ENCODE data around the gene MPC2. TPM values are rescaled to one million over a fixed set of nuclear protein-coding genes. Genes with fewer than 3 reads are reported as not detected.
"Not testable (repeated sequence)": the region's sequence is repeated elsewhere in the genome, so short reads cannot be mapped to it uniquely, and the experiment has no call there.

Gene MPC2
- polyA plus RNA-seq, 4 donors, result 140 to 208 (median 170) TPM

GRCh38 chr1:167929725-167930124, 7.1 kb downstream of the MPC2 start:
- WGBS, 3 donors, result 20 to 57% (median 31%) methylated on average over 1 of the region's 1 CpG
- H3K27ac ChIP-seq (ENCODE audit: low read depth in 1 of 3, low read length in 2 of 3), result peak overlapping the region in 1 of 3 donors; percentile 78
- peaks cover 1 to 17% (median 5%) of the 10 kb centered on the region in 3 donors for H3K4me1 ChIP-seq (ENCODE audit: control insufficient read depth in 3 of 3, insufficient read depth in 2 of 3, low read depth in 1 of 3, low read length in 2 of 3)
- DNase-seq (peak in 1 of 2 donors; percentile 47), FAIRE-seq (no peak)
- no peaks in the 10 kb centered on the region for H3K9me3 ChIP-seq (ENCODE audit: control insufficient read depth in 2 of 2, insufficient read depth in 1 of 2, low read depth in 1 of 2, low read length in 1 of 2)
- H3K36me3 ChIP-seq (ENCODE audit: control insufficient read depth in 3 of 3, insufficient read depth in 2 of 3, low read depth in 1 of 3, low read length in 3 of 3), result no peaks in the 10 kb centered on the region
- H3K4me3 ChIP-seq (ENCODE audit: low read depth in 1 of 3, low read length in 3 of 3), result no peak overlapping the region
- H3K27me3 ChIP-seq (ENCODE audit: control insufficient read depth in 3 of 3, insufficient read depth in 3 of 3, low read length in 3 of 3), result no peaks in the 10 kb centered on the region

- H3K9me3 ChIP-seq (ENCODE audit: control insufficient read depth in 2 of 2, insufficient read depth in 1 of 2, low read depth in 1 of 2, low read length in 1 of 2); DNase-seq; H3K4me3 ChIP-seq (ENCODE audit: low read depth in 1 of 3, low read length in 3 of 3); H3K27me3 ChIP-seq (ENCODE audit: control insufficient read depth in 3 of 3, insufficient read depth in 3 of 3, low read length in 3 of 3); FAIRE-seq; H3K36me3 ChIP-seq (ENCODE audit: control insufficient read depth in 3 of 3, insufficient read depth in 2 of 3, low read depth in 1 of 3, low read length in 3 of 3): not testable (repeated sequence)
- Histone ChIP-seq H3K27ac (ENCODE audit: low read depth in 1 of 3, low read length in 2 of 3) (peak overlapping the region in 1 of 3 donors; percentile 78), H3K4me1 (ENCODE audit: control insufficient read depth in 3 of 3, insufficient read depth in 2 of 3, low read depth in 1 of 3, low read length in 2 of 3) (peaks cover 1 to 18% (median 5%) of the 10 kb centered on the region in 3 donors)
- WGBS, 3 donors, result 50 to 72% (median 65%) methylated on average over 9 of the region's 9 CpGs
These were observed 8.0 kb downstream of the MPC2 start for GRCh38 chr1:167928919-167929318.

- Histone ChIP-seq H3K9me3 (ENCODE audit: control insufficient read depth in 2 of 2, insufficient read depth in 1 of 2, low read depth in 1 of 2, low read length in 1 of 2) (no peaks in the 10 kb centered on the region), H3K4me3 (ENCODE audit: low read depth in 1 of 3, low read length in 3 of 3) (no peak overlapping the region), H3K4me1 (ENCODE audit: control insufficient read depth in 3 of 3, insufficient read depth in 2 of 3, low read depth in 1 of 3, low read length in 2 of 3) (peaks cover 1 to 22% (median 5%) of the 10 kb centered on the region in 3 donors), H3K36me3 (ENCODE audit: control insufficient read depth in 3 of 3, insufficient read depth in 2 of 3, low read depth in 1 of 3, low read length in 3 of 3) (peaks cover 0 to 3% (median 0%) of the 10 kb centered on the region in 3 donors), H3K27me3 (ENCODE audit: control insufficient read depth in 3 of 3, insufficient read depth in 3 of 3, low read length in 3 of 3) (no peaks in the 10 kb centered on the region), H3K27ac (ENCODE audit: low read depth in 1 of 3, low read length in 2 of 3) (peak overlapping the region in 1 of 3 donors; percentile 78)
- no peak for DNase-seq
- 61 to 79% (median 62%) methylated on average over 2 of the region's 2 CpGs for WGBS, 3 donors
- FAIRE-seq, result no peak
These were observed 8.4 kb downstream of the MPC2 start for GRCh38 chr1:167928457-167928852.

DNA sequence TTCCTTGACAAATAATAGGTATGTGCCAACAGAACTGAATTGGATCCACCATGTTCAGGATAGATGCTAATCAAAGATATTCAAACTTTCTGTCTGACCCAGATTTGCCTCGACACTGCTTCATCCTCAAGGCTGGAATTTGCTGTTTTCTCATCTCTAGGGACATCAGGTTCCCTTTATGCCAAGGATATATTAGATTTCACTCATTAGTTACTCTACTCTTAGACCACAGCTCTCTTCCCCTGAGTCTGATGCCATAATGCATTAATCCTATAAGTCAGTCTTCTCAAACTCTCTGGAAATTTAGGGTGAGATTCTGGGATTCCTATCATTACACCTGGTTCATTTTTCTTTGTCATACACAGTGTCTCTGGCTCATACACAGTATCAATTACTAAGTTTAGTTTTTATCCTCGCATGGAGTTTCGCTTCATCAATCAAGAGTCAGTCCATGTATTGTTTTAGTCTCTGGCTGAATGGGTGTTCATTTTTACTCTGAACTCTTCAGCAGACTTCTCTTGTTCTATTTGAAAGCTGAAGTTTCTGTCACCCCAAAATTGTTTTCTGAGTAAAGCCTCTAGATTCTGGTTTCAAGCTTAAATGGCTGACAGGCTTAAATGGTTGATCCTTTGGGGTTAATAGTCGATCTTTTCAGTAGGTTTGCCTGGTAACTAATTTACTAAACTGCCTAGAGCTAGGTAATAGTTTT, 9.7 kb downstream of the MPC2 start:
- WGBS, 3 donors, result 26 to 54% (median 40%) methylated on average over 4 of the region's 4 CpGs
- no peak for FAIRE-seq
- H3K4me1 ChIP-seq (ENCODE audit: control insufficient read depth in 3 of 3, insufficient read depth in 2 of 3, low read depth in 1 of 3, low read length in 2 of 3), result peaks cover 1 to 19% (median 5%) of the 10 kb centered on the region in 3 donors

DNA sequence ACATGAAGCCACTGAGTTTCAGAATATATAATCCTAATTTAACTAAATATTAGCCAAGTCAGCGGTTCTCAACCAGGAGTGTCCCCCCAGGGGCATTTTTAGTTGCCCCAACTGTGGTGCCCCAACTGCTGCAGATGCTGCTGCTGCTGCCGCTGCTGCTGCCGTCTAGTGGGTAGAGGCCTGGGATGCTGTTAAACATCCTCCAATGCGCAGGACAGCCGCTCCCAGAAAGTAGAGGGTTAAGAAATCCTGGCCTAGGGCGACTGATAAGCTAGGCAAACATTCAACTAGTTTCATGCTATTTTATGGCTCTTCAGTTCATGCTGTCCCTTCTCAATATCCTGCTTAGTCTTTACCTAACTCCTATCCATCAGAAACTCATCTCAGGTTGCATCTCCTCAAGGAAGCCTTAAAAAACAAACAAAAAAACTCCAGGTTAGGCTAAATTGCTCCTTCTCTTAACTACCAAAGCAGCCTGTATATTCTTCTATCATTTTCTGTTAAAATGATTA, 10.3 kb downstream of the MPC2 start:
- Histone ChIP-seq H3K27ac (ENCODE audit: low read depth in 1 of 3, low read length in 2 of 3) (peak overlapping the region in 2 of 3 donors; percentile 38 to 78), H3K4me3 (ENCODE audit: low read depth in 1 of 3, low read length in 3 of 3) (peak overlapping the region in 1 of 3 donors; percentile 3), H3K4me1 (ENCODE audit: control insufficient read depth in 3 of 3, insufficient read depth in 2 of 3, low read depth in 1 of 3, low read length in 2 of 3) (peaks cover 1 to 21% (median 5%) of the 10 kb centered on the region in 3 donors), H3K9me3 (ENCODE audit: control insufficient read depth in 2 of 2, insufficient read depth in 1 of 2, low read depth in 1 of 2, low read length in 1 of 2) (no peaks in the 10 kb centered on the region), H3K27me3 (ENCODE audit: control insufficient read depth in 3 of 3, insufficient read depth in 3 of 3, low read length in 3 of 3) (no peaks in the 10 kb centered on the region), H3K36me3 (ENCODE audit: control insufficient read depth in 3 of 3, insufficient read depth in 2 of 3, low read depth in 1 of 3, low read length in 3 of 3) (peaks cover 0 to 3% (median 0%) of the 10 kb centered on the region in 3 donors)
- FAIRE-seq, result no peak
- DNase-seq, result peak; percentile 88 to 91
- 21 to 61% (median 25%) methylated on average over 6 of the region's 6 CpGs for WGBS, 3 donors

More for the DNA sequence above, 9.7 kb downstream of the MPC2 start:
- Histone ChIP-seq H3K27ac (ENCODE audit: low read depth in 1 of 3, low read length in 2 of 3) (peak overlapping the region; percentile 48 to 78 (median 50)), H3K36me3 (ENCODE audit: control insufficient read depth in 3 of 3, insufficient read depth in 2 of 3, low read depth in 1 of 3, low read length in 3 of 3) (peaks cover 0 to 3% (median 0%) of the 10 kb centered on the region in 3 donors), H3K27me3 (ENCODE audit: control insufficient read depth in 3 of 3, insufficient read depth in 3 of 3, low read length in 3 of 3) (no peaks in the 10 kb centered on the region), H3K4me3 (ENCODE audit: low read depth in 1 of 3, low read length in 3 of 3) (peak overlapping the region in 1 of 3 donors; percentile 3), H3K9me3 (ENCODE audit: control insufficient read depth in 2 of 2, insufficient read depth in 1 of 2, low read depth in 1 of 2, low read length in 1 of 2) (no peaks in the 10 kb centered on the region)
- DNase-seq, result peak in 1 of 2 donors; percentile 57

DNA sequence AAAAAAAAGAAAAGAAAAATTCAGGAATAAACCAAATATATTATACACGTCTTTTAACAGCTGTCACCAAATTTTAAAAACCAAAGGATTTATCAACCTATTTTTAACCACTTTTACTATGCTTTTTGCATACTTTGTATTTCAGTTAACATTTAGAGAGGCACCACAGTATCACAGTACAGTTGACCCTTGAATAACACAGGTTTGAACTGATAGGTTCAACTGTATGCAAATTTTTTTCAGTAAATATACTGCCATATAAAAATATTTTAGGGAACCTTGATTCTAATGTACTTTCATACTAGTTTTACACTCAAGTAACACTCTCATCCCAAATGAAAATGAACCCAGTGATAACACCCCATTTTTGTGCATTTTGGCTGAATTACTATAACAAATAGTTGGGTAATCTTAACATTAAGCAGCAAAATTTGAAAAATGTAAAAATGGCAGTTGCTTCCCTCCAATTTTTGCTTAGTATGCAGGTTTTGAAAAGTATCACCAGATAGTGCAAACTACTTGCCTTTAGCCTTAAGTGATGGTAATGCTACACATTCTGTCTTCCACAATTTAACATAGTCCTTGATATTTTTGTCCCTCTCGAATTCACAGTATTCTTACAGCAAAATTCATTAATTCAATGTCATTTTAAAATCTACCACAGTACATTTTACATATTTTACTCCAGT, 12.2 kb downstream of the MPC2 start:
- WGBS, 3 donors, result 85 to 90% (median 88%) methylated on average over 2 of the region's 2 CpGs
- Histone ChIP-seq H3K4me1 (ENCODE audit: control insufficient read depth in 3 of 3, insufficient read depth in 2 of 3, low read depth in 1 of 3, low read length in 2 of 3) (peaks cover 1 to 21% (median 5%) of the 10 kb centered on the region in 3 donors), H3K36me3 (ENCODE audit: control insufficient read depth in 3 of 3, insufficient read depth in 2 of 3, low read depth in 1 of 3, low read length in 3 of 3) (peaks cover 0 to 4% (median 3%) of the 10 kb centered on the region in 3 donors), H3K9me3 (ENCODE audit: control insufficient read depth in 2 of 2, insufficient read depth in 1 of 2, low read depth in 1 of 2, low read length in 1 of 2) (no peaks in the 10 kb centered on the region), H3K27ac (ENCODE audit: low read depth in 1 of 3, low read length in 2 of 3) (no peak overlapping the region), H3K4me3 (ENCODE audit: low read depth in 1 of 3, low read length in 3 of 3) (no peak overlapping the region), H3K27me3 (ENCODE audit: control insufficient read depth in 3 of 3, insufficient read depth in 3 of 3, low read length in 3 of 3) (no peaks in the 10 kb centered on the region)
- DNase-seq (no peak), FAIRE-seq (no peak)

- 86 to 95% (median 91%) methylated on average over 2 of the region's 2 CpGs for WGBS, 3 donors
- DNase-seq, result no peak
- Histone ChIP-seq H3K9me3 (ENCODE audit: control insufficient read depth in 2 of 2, insufficient read depth in 1 of 2, low read depth in 1 of 2, low read length in 1 of 2) (no peaks in the 10 kb centered on the region), H3K27ac (ENCODE audit: low read depth in 1 of 3, low read length in 2 of 3) (no peak overlapping the region), H3K36me3 (ENCODE audit: control insufficient read depth in 3 of 3, insufficient read depth in 2 of 3, low read depth in 1 of 3, low read length in 3 of 3) (peaks cover 0 to 5% (median 3%) of the 10 kb centered on the region in 3 donors), H3K4me1 (ENCODE audit: control insufficient read depth in 3 of 3, insufficient read depth in 2 of 3, low read depth in 1 of 3, low read length in 2 of 3) (peaks cover 1 to 21% (median 5%) of the 10 kb centered on the region in 3 donors), H3K27me3 (ENCODE audit: control insufficient read depth in 3 of 3, insufficient read depth in 3 of 3, low read length in 3 of 3) (no peaks in the 10 kb centered on the region), H3K4me3 (ENCODE audit: low read depth in 1 of 3, low read length in 3 of 3) (no peak overlapping the region)
- FAIRE-seq, result no peak
These were observed 12.8 kb downstream of the MPC2 start for GRCh38 chr1:167924102-167924501.

- H3K27ac ChIP-seq (ENCODE audit: low read depth in 1 of 3, low read length in 2 of 3), result no peak overlapping the region
- DNase-seq (no peak), FAIRE-seq (no peak)
- 88 to 92% (median 90%) methylated on average over 3 of the region's 3 CpGs for WGBS, 3 donors
- peaks cover 0 to 5% (median 3%) of the 10 kb centered on the region in 3 donors for H3K36me3 ChIP-seq (ENCODE audit: control insufficient read depth in 3 of 3, insufficient read depth in 2 of 3, low read depth in 1 of 3, low read length in 3 of 3)
- H3K4me3 ChIP-seq (ENCODE audit: low read depth in 1 of 3, low read length in 3 of 3), result no peak overlapping the region
- no peaks in the 10 kb centered on the region for H3K27me3 ChIP-seq (ENCODE audit: control insufficient read depth in 3 of 3, insufficient read depth in 3 of 3, low read length in 3 of 3)
- peaks cover 1 to 18% (median 5%) of the 10 kb centered on the region in 3 donors for H3K4me1 ChIP-seq (ENCODE audit: control insufficient read depth in 3 of 3, insufficient read depth in 2 of 3, low read depth in 1 of 3, low read length in 2 of 3)
- H3K9me3 ChIP-seq (ENCODE audit: control insufficient read depth in 2 of 2, insufficient read depth in 1 of 2, low read depth in 1 of 2, low read length in 1 of 2), result no peaks in the 10 kb centered on the region
These were observed 13.4 kb downstream of the MPC2 start for GRCh38 chr1:167923324-167924056.
